Measurements from ENCODE around the gene GAPT. TPM values are rescaled to one million over a fixed set of nuclear protein-coding genes. Genes with fewer than 3 reads are reported as not detected.

The GAPT gene
- total RNA-seq, 4 donors from 2014 or later = 0.80 to 3.3 (median 1.2) TPM; not detected in 1

DNA sequence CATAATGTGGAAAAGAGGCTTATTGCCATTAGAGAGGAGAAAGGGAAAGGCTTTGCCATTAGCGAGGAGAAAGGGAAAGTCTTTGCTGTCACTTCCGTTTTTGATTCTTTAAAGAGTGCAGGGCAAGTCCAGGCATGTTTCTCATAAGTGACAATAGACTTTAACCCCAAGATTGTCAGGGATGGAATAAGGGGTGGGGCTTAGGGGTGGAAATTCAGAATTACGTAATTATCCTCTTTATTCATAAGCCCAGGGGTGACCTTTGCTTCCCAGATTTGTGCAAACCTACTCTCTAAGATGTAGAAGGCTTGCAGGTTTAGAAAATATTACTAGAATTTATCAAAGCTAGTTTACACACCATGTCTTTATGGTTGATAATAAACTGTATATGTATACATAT, 29.1 kb upstream of the GAPT start:
- intact Hi-C loops (cut with DNase I) = loop anchor here (10.0 kb wide), 1 partner anchor 1557 kb away; the partner anchor contains the start of gene SETD9
- H3K27me3 ChIP-seq = peaks cover 0 to 5% (median 0%) of the 10 kb centered on the region in 4 donors
- no peak for TF ChIP-seq POLR2A (IDR thresholded peaks at IDR 0.05; ENCODE audit: low read depth)
- no peak for TF ChIP-seq POLR2AphosphoS5 (IDR thresholded peaks at IDR 0.05)
- TF ChIP-seq EP300 (IDR thresholded peaks at IDR 0.05) = no peak
- TF ChIP-seq, protein P1, sequence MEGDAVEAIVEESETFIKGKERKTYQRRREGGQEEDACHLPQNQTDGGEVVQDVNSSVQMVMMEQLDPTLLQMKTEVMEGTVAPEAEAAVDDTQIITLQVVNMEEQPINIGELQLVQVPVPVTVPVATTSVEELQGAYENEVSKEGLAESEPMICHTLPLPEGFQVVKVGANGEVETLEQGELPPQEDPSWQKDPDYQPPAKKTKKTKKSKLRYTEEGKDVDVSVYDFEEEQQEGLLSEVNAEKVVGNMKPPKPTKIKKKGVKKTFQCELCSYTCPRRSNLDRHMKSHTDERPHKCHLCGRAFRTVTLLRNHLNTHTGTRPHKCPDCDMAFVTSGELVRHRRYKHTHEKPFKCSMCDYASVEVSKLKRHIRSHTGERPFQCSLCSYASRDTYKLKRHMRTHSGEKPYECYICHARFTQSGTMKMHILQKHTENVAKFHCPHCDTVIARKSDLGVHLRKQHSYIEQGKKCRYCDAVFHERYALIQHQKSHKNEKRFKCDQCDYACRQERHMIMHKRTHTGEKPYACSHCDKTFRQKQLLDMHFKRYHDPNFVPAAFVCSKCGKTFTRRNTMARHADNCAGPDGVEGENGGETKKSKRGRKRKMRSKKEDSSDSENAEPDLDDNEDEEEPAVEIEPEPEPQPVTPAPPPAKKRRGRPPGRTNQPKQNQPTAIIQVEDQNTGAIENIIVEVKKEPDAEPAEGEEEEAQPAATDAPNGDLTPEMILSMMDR (IDR thresholded peaks at IDR 0.05) = no peak
- peaks cover 0 to 12% (median 0%) of the 10 kb centered on the region in 4 donors for H3K36me3 ChIP-seq
- no peaks in the 10 kb centered on the region for H3K9me3 ChIP-seq
- H3K27ac ChIP-seq (replicated peaks in 1 of 4) = no peak overlapping the region
- WGBS = 83% methylated on average over 3 of the region's 3 CpGs
- no peak for DNase-seq (ENCODE audit: extremely low spot score)
- H3K4me1 ChIP-seq = peaks cover 0 to 16% (median 6%) of the 10 kb centered on the region in 4 donors
- no peak overlapping the region for H3K4me3 ChIP-seq

DNA sequence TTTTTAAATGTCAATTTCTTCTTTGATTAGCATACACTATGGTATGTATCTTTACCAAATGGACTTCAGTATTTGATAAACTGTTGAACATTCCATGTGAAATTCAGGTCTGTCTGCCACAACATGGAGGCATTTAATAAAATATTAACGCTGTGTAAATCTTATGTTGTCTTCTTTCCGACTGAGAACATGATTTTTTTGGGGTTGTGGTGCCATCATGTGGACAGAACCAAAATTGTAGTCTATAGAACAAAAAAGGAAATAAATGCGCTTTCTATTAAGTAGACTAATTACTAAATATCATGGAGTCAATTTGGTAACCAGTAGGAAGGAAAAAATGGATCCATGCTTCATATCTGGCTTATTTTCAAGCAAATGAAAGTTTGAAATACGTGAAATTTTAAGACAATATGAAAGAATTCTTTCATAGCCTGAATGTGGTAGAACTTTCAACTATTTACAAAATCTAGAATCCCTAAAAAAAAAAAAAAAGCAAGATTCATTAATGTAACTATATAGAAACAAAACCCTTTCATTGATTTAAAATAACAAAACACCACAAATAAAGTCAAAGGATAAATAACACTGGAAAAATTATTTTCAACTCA, 28.5 kb upstream of the GAPT start:
- Histone ChIP-seq H3K27ac (replicated peaks in 1 of 4) (no peak overlapping the region), H3K9me3 (no peaks in the 10 kb centered on the region), H3K4me3 (no peak overlapping the region), H3K4me1 (peaks cover 0 to 16% (median 6%) of the 10 kb centered on the region in 4 donors), H3K27me3 (peaks cover 0 to 5% (median 0%) of the 10 kb centered on the region in 4 donors), H3K36me3 (peaks cover 0 to 6% (median 0%) of the 10 kb centered on the region in 4 donors)
- no peak for DNase-seq (ENCODE audit: extremely low spot score)
- WGBS = 8% methylated on average over 4 of the region's 4 CpGs
- intact Hi-C loops (cut with DNase I) = loop anchor here (10.0 kb wide), 1 partner anchor 1558 kb away; the partner anchor contains the start of gene SETD9
- no peak for TF ChIP-seq POLR2A (IDR thresholded peaks at IDR 0.05; ENCODE audit: low read depth)
- TF ChIP-seq, protein P1 (IDR thresholded peaks at IDR 0.05) = peak; percentile 61 to 65 (median 62)

DNA sequence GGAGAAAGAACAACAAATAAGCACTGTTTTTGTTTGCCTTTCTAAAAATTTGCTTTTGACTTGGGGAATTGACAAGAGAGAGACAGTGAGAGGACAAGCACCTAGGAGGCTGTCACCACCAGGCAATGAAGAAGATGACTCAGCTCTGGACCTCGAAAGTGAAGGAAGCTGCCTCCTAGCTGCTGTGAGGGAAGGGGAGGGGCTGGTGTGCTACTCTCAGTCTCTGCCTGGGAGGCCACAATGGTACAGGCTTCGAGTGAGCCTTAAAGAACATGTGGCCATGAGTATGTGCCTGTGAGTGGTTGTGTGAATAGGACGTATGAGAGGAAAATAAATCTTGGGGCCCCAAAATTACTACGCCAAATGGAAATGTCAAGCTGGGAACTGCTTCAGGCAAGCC, 24.3 kb upstream of the GAPT start:
- TF ChIP-seq POLR2AphosphoS5 (IDR thresholded peaks at IDR 0.05) (no peak), EP300 (IDR thresholded peaks at IDR 0.05) (no peak)
- DNase-seq (ENCODE audit: extremely low spot score) = no peak
- Histone ChIP-seq H3K27ac (replicated peaks in 1 of 4) (no peak overlapping the region), H3K27me3 (no peaks in the 10 kb centered on the region), H3K9me3 (no peaks in the 10 kb centered on the region), H3K4me1 (no peaks in the 10 kb centered on the region), H3K36me3 (no peaks in the 10 kb centered on the region), H3K4me3 (no peak overlapping the region)
- 51% methylated on average over 4 of the region's 4 CpGs for WGBS
- intact Hi-C loops (cut with DNase I) = loop anchor here (10.0 kb wide), 1 partner anchor 1562 kb away; the partner anchor contains the start of gene SETD9

DNA sequence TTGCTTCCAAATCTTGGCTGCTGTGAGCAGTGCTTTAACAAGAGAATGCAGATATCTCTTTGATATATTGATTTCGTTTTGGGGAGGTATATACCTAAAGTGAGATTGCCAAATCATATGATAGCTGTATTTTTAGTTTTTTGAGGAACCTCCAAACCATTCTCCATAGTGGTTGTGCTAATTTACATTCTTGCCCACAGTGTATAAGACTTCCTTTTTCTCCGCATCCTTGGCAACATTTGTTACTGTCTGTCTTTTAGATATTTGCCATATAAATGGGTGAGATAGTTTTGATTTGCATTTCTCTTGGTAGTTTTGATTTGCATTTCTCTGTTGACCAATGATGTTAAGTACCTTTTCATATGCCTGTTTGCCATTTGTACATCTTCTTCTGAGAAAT, 21.3 kb upstream of the GAPT start:
- WGBS = 77% methylated on average over 2 of the region's 2 CpGs

DNA sequence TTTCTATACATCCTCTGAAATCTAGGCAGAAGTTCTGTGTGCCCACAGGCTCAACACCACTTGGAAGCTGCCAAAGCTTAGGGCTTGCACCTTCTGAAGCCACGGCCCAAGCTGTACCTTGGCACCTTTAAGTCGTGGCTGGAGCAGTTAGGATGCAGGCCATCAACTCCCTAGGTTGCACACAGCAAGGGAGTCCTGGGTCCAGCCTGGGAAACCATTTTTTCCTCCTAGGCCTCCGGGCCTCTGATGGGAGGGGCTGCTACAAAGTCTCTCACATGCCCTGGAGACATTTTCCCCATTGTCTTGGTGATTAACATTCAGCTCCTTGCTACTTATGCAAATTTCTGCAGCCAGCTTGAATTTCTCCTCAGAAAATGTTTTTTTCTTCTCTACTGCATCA, 15.8 kb upstream of the GAPT start:
- H3K27ac ChIP-seq (replicated peaks in 1 of 4) = no peak overlapping the region
- no peak overlapping the region for H3K4me3 ChIP-seq
- 87% methylated on average over 3 of the region's 3 CpGs for WGBS
- intact Hi-C loops (cut with DNase I) = no loop called here
- H3K4me1 ChIP-seq = no peaks in the 10 kb centered on the region
- no peaks in the 10 kb centered on the region for H3K9me3 ChIP-seq
- peaks cover 0 to 4% (median 0%) of the 10 kb centered on the region in 4 donors for H3K27me3 ChIP-seq
- no peaks in the 10 kb centered on the region for H3K36me3 ChIP-seq
- no peak for TF ChIP-seq EP300 (IDR thresholded peaks at IDR 0.05)
- TF ChIP-seq POLR2A (IDR thresholded peaks at IDR 0.05; ENCODE audit: low read depth) = no peak
- no peak for TF ChIP-seq POLR2AphosphoS5 (IDR thresholded peaks at IDR 0.05)
- TF ChIP-seq, protein P1 (IDR thresholded peaks at IDR 0.05) = no peak
- no peak for DNase-seq (ENCODE audit: extremely low spot score)

More for the DNA sequence above, 21.3 kb upstream of the GAPT start:
- Histone ChIP-seq H3K27me3 (no peaks in the 10 kb centered on the region), H3K4me3 (no peak overlapping the region), H3K4me1 (no peaks in the 10 kb centered on the region), H3K36me3 (no peaks in the 10 kb centered on the region), H3K27ac (replicated peaks in 1 of 4) (no peak overlapping the region), H3K9me3 (no peaks in the 10 kb centered on the region)
- intact Hi-C loops (cut with DNase I) = loop anchor here (10.0 kb wide), 1 partner anchor 1565 kb away; the partner anchor contains the start of gene SETD9
- TF ChIP-seq, protein P1 (IDR thresholded peaks at IDR 0.05) = no peak
- no peak for TF ChIP-seq POLR2A (IDR thresholded peaks at IDR 0.05; ENCODE audit: low read depth)
- TF ChIP-seq POLR2AphosphoS5 (IDR thresholded peaks at IDR 0.05) = no peak
- DNase-seq (ENCODE audit: extremely low spot score) = no peak
